ENCODE data around the gene PTGES. TPM values are rescaled to one million over a fixed set of nuclear protein-coding genes. Genes with fewer than 3 reads are reported as not detected.

Gene PTGES
- total and polyA plus RNA-seq, 4 donors: 0.13 to 9.1 (median 2.9) TPM

Other genes starting within 250 kb of the PTGES start
- gene C9orf50, start 131.9 kb downstream of the PTGES start, total RNA-seq: under 1 TPM; 0.30 to 0.62 TPM
- 1 to 10 TPM in 1 of 2 donors, not detected in 1; 4.8 TPM for gene C9orf50, start 131.9 kb downstream of the PTGES start, polyA plus RNA-seq
- 10 to 100 TPM; 22.7 to 25.6 TPM for gene NTMT1, start 126.9 kb downstream of the PTGES start, total RNA-seq
- gene NTMT1, start 126.9 kb downstream of the PTGES start, polyA plus RNA-seq: 10 to 100 TPM; 34.3 to 41.1 TPM
- gene ASB6, start 110.9 kb downstream of the PTGES start, total RNA-seq: 10 to 100 TPM; 15.8 to 20.8 TPM
- 10 to 100 TPM in 1 of 2 donors, 1 to 10 TPM in 1; 6.0 to 20.3 TPM for gene ASB6, start 110.9 kb downstream of the PTGES start, polyA plus RNA-seq
- gene PRRX2, start 87.4 kb downstream of the PTGES start, total RNA-seq: 10 to 100 TPM; 51.9 to 68.8 TPM
- 10 to 100 TPM; 27.7 to 52.6 TPM for gene PRRX2, start 87.4 kb downstream of the PTGES start, polyA plus RNA-seq
- 10 to 100 TPM; 20.4 to 24.3 TPM for gene TOR1B, start 50.1 kb upstream of the PTGES start, total RNA-seq
- gene TOR1B, start 50.1 kb upstream of the PTGES start, polyA plus RNA-seq: 10 to 100 TPM; 11.4 to 19.5 TPM
- gene TOR1A, start 71.1 kb upstream of the PTGES start, total RNA-seq: 10 to 100 TPM; 27.1 to 29.0 TPM
- 10 to 100 TPM; 25.2 to 25.7 TPM for gene TOR1A, start 71.1 kb upstream of the PTGES start, polyA plus RNA-seq
- gene C9orf78, start 82.2 kb upstream of the PTGES start, total RNA-seq: 10 to 100 TPM; 33.8 to 38.1 TPM
- 10 to 100 TPM; 67.5 to 93.0 TPM for gene C9orf78, start 82.2 kb upstream of the PTGES start, polyA plus RNA-seq
- gene USP20, start 82.4 kb upstream of the PTGES start, total RNA-seq: 10 to 100 TPM; 36.4 to 54.2 TPM
- gene USP20, start 82.4 kb upstream of the PTGES start, polyA plus RNA-seq: 100 to 1,000 TPM in 1 of 2 donors, 10 to 100 TPM in 1; 15.9 to 108 TPM